SK-N-MC (cell line): ENCODE measurements around the gene GNG2.

Experiments used
- EZH2 ChIP-seq: fragments of 200-600 bp; sonication (generic); IDR thresholded peaks from one replicate; pipeline ENCODE4 v1.6.1; 2017; ENCODE audit warnings: antibody characterized with exemption
- POLR2AphosphoS5 ChIP-seq: IDR thresholded peaks from 2 replicates; pipeline ENCODE4 v1.6.1; 2012; ENCODE audit warnings: mild to moderate bottlenecking, low read depth, low read length, borderline replicate concordance

DNA sequence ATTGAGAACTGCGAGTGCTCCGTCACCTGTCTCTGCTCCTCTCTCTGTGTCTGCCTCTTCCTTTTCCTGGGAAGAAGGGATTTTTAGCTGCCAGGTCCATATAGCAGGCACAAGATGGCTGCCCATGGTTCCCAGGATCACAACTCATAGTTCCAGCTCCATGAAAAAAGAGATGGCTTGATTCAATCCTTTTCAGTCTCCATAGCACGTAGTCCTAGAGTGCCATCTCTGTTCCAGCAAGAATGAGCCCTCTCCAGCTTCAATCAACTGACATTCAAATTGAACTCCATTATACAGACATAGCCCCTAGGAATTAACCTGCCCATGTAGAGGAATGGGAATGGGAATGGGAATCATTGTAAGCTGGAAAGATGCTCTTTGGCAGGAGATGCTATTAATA is 94.2 kb downstream of the GNG2 start:
- TF ChIP-seq POLR2AphosphoS5 = no peak
- TF ChIP-seq EZH2 = no peak
